HG03460 (cell line): ENCODE results near the gene PPP1CB.
"Not testable (repeated sequence)": the region's sequence is repeated elsewhere in the genome, so short reads cannot be mapped to it uniquely, and the experiment has no call there.

ENCODE experiments used
- ATAC-seq: cut with Tn5 transposase; IDR thresholded peaks from one replicate; pipeline ENCODE4 v1.9.1; 2021; ENCODE audit not compliant: unreplicated experiment

Gene PPP1CB

DNA sequence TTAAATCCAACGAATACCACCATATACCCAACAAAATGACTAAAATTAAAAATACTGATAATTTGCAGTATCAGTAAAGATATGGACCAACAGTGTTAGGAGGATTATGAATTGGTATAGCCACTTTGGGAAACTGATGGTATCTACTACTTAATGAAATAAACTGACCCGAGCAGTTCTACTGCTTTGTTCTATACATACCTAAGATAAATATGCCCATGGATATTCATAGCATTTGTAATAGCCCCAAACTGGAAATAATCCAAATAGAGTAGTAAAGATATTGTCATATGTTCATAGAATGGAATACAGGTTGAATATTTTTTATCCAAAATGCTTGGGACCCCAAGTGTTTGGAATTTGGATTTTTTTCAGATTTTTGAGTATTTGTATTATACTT, 20.7 kb downstream of the PPP1CB start:
- no peak for ATAC-seq

- ATAC-seq: no peak
Observed at GRCh38 chr2:28776471-28776870, 24.8 kb downstream of the PPP1CB start.

DNA sequence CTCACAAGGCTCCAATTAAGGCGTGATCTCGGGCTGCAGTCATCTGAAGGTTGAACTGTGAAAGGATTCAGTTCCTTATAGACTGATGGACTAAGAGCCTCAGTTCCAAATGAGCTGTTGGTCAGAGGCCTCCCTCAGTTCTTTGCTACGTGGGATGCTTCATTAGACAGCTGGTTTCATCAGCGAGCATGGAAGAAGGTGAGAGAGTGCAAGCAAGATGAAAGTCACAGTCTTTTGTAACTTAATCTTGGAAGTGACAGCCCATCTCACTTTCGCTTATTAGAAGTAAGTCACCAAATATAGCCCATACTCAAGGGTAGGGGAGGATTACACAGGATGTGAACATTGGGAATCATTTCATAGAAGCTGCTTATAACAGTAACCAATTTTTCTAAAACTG, 26.8 kb downstream of the PPP1CB start:
- no peak for ATAC-seq

- ATAC-seq: no peak
Observed at GRCh38 chr2:28779001-28779400, 27.4 kb downstream of the PPP1CB start.

DNA sequence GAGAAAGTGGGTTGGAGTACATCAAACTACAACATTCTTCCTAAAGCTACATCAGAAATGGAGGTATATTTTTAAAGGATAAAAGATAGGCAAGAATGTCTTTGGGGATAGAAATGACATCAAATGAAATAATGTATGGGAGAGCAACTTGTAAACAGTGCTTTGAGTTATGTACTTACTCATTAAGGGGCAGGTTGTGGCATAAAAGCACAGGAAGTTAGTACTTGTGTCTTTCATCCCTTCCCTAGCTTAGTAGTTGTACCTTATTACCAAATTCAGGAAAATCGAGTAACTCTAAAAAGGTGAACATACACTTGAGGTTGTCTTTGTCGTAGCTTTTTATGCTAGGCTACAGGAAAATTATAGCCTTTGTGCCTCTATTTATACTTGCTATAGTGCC, 28.9 kb downstream of the PPP1CB start:
- ATAC-seq: no peak

- ATAC-seq: no peak
Observed at GRCh38 chr2:28782423-28782822, 30.8 kb downstream of the PPP1CB start.

DNA sequence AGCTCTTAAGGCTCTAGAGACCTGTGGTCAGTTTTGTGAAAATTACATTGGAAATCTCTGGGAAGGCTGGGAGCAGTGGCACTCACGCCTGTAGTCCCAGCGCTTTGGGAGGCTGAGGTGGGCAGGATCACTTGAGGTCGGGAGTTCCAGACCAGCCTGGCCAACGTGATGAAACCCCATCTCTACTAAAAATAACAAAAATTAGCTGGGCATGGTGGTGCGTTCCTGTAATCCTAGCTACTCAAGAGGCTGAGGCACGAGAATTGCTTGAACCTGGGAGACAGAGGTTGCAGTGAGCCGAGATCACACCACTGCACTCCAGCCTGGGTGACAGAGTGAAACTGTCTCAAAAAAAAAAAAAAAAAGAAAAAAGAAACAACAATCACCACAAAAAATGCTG, 32.9 kb downstream of the PPP1CB start:
- not testable (repeated sequence) for ATAC-seq

- ATAC-seq: no peak
Observed at GRCh38 chr2:28796620-28797019, 45.0 kb downstream of the PPP1CB start.

DNA sequence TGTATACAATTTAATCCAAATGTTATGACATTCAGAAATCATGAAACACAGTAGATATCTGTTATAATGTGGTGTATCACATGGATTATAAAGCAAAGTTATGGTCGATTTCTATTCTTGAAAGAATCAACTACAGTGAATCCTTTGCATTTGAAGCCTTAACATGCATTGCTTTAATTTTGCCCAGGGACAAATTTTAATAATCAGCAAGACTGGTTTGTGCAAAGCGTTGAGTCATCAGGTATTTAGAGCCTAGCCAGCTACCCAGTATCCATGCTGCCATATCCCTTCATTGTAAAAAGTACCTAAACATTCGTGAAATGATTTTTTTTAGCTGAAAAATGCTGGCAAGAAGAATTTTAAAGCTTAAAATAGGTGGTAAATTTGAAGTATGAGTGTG, 50.1 kb downstream of the PPP1CB start:
- ATAC-seq: no peak

DNA sequence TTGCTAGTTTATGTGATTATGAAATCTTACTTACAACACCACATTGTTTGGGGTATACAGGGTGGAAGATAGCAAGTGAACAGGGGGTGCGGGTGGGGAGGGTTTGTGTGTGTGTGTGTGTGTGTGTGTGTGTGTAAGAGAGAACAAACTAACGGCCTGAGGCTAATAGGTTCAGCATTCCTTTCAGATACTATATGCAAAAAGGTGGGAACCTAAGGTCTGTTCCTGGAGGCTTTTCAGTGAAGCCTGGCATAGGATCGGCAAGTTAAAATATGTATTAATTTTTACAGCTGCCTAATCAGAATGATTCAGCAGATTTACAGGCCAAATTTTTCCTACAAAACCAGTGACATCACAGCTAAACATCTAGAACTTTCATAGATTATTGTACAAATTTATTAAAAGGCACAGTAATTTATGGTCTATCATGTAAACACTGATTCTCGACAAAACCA, 51.4 kb downstream of the PPP1CB start:
- no peak for ATAC-seq

DNA sequence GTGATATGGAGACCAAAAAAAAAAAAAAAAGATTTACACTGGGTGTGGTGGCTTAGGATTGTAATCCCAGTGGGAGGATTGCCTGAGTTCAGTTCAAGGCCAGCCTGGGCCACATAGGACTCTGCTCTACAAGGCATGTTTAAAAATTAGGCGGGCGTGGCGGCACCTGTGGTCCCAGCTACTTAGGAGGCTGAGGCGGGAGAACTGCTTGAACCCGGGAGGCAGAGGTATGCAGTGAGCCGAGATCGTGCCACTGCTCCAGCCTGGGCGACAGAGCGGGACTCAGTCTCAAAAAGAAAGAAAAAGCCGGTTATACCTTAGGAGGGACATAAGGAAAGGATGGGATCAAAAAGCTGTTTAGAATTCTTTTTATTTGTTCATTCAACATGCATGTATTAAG, 58.3 kb downstream of the PPP1CB start:
- no peak for ATAC-seq

- ATAC-seq: peak; percentile 90
Observed at GRCh38 chr2:28810384-28811285, 59.0 kb downstream of the PPP1CB start, which contains the start of gene SPDYA. TSS of gene SPDYA (plus strand) at chr2:28810834. CDS start at chr2:28816015, 5,181 bp downstream.

GRCh38 chr2:28818053-28818452, 66.4 kb downstream of the PPP1CB start:
- ATAC-seq: no peak

DNA sequence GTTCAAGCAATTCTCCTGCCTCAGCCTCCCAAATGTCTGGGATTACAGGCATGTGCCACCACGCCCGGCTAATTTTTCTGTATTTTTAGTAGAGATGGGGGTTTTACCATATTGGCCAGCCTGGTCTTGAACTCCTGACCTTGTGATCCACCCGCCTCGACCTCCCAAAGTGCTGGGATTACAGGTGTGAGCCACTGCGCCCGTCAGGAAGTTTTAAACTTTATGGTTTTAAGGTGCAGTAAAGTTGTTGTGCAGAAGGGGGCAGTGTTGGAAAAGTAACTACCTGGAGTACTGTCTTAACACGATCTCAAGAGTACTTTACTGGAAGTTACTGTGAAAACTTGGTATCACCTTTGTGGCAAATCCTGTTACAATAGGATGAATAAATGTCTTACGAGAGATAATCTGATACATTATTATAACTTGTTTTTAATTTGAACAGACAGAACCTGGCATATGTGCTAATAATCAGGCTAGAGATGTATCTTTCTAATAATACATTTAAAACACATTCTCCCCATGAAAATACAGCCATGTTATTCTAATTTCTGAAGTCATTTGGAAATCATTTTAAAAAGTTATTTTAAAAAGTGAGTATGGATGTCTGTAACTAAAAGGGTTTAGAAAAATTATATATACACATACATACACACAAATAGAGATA, 69.8 kb downstream of the PPP1CB start:
- no peak for ATAC-seq

- no peak for ATAC-seq
Observed at GRCh38 chr2:28822036-28822435, 70.4 kb downstream of the PPP1CB start.

- no peak for ATAC-seq
Observed at GRCh38 chr2:28824207-28824606, 72.6 kb downstream of the PPP1CB start.

DNA sequence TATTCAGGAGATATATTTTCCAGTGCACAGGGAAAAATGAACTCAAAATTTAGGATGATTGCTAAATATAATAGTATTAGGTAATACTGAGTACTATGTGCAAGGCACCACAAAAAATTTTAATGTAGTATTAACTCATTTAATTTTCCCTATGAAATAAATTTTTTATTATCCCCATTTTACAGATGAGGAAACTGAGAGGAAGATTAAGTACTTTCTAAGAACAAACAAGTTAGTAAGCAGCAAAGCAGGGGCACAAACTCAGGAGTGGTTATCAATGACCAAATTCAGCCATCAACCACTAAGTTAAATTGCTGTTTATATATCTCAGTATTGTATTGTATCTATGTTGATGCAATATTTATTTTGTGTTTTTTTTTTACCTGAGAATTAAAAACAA, 73.2 kb downstream of the PPP1CB start:
- ATAC-seq: no peak

DNA sequence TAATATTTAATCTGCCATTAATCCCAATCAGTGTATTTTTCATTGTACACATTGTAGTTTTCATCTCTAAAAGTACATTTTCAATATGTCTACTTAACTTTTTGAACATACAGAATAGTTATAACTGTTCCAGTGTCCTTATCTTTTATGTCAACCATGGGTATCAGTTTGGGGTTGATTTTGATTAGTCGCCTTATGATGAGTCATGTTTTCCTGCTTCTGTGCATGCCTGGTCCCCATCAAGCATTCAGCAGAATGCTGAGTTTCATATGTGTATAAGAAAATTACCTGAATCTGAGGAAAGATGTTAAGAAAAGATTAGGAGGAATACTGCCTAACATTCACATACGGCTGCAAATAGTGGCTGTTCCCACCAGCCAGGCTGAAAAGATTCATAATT, 76.8 kb downstream of the PPP1CB start:
- ATAC-seq: no peak

DNA sequence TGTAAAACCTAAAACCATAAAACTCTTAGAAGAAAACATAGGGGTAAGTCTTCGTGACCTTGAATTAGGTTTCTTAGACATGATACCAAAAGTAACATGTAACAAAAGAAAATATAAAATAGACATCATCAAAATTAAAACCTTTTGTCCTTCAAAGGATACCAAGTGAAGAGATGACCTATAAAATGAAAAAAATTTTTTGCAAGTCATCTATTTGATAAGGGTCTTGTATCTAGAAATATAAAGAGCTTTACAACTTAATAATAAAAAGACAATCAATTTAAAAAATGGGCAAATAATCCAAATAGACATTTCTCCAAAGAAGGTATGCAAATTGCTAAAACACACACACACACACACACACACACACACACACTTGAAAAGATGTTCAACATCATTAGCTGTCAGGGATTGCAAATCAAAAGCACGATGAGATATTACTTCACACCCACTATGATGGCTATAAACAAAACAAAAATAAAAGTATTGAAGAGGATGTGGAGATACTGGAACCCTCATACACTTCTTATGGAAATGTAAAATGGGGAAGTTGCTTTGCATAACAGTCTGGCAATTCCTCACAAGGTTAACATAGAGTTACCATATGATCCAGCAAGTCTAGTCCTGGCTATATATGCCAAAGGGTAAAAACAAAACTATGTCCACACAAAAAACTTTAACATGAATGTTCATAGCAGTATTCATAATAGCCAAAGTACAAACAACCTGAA, 82.3 kb downstream of the PPP1CB start:
- no peak for ATAC-seq

- ATAC-seq: no peak
Observed at GRCh38 chr2:28835781-28836180, 84.2 kb downstream of the PPP1CB start.

DNA sequence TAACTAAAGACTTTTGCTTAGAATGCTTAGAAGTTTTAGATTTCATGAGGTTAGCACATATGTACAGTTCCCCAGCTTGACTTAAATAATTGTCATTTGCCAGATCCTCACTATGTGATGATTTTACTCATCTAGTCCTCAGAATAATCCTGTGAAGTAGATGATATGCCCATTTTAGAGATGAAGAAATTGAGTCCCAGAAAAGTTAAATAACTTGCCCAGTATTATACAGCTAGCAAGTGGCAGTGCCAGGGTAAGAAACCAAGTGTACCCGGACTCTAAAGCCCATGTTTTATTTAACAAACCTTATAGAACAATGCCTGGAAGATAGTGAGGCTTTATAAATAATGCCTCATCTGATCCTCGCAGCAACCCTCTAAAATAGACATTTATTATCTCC, 87.3 kb downstream of the PPP1CB start:
- no peak for ATAC-seq

DNA sequence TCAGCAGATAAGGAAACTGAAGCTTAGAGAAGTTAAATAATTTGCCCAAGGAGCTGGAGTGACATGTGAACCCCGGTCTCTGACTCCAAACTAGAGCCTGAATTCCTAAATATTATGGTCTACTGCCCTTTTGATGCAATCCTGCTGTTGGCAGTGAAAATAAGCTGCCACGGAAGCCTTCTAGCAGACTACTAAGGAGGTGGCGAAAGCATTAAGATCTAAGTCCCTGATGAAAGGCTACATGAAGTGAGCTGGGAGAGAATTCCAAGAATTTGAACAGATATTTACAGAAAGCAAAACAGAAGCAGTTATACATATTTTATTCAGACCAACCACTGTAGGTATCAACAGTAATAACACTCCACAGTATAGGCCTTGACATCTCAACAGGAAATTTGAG, 90.4 kb downstream of the PPP1CB start:
- ATAC-seq: no peak
